T-helper 1 cell (primary cell): ENCODE results near the gene SULT1C4.

Experiments
- DNase-seq, 5 donors: peaks; one replicate each; pipeline ENCODE4 v3.0.0-alpha.2; 2012 to 2020

Gene SULT1C4

DNA sequence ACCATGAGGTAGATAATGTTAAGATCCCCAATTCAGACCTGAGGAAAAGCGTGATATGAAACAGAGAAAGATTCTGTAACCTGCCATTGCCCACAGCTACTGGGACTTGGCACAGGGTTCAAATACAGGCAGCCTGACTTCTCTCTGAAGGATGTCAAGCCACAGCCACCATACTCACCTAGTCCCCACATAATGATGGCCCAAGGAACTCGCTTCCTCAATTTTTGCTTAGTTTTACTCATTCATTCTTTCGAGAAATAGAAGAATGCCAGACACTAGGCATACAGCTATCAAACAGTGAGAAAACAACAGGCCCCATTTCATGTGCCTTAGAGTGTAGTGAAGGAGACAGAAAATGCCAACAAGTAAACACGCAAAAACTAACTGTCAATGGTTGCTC lies 980 bp upstream of the SULT1C4 start:
- DNase-seq, result no peak

DNA sequence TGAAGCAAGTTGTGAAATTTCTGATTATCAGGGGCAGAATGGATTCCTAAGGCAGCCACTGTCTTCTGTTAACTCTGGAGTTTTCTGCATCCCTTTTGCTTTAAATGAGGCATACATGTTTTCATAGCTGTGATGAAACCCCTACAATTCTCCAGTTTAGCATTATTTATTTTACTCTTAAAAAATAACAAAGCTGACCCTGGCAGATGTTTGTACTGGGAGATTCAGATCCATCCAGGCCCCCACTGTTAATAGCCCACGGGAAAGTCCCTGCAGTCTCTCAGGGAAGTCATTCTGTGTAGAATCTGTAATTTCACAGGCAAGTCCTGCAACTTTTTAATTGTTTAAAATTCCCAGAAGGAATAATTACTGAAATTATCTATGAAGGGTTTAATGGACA lies 353 bp upstream of the SULT1C4 start:
- no peak for DNase-seq

DNA sequence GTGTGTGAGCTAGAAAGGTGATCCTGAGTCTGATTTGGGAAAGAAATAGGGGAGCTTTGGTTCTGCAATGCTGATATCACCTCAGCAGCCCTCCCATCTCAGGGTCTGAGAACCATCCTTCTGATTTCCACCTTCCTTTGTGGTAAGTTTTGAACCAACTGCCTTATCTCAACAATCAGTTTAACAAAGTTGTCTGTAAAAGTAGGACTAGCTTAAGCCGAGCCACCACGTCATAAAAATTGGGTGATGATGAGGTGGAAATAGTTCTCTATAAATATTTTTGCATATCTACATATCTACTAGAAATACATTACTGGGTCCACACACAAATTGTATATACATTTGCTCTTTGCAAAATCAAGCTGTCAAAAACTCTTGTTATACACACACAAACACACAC lies 1.1 kb downstream of the SULT1C4 start:
- DNase-seq, result no peak

DNA sequence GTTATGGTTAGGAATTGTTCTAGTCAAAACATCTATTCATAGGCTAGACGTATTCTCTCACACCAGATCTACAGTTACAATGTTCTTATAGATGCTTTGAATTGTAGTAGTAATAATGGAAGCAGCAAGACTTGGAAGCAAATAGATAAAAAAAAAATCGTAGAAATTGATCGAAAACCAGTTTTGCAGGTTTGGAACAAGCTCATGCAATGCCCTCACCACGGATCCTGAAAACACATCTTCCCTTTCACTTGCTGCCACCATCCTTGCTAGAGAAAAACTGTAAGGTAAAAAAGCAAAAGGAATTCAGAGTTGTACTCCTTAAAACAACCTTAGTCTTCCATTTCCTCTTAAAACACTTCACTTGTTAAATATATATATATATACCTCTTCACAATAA lies 4.4 kb downstream of the SULT1C4 start:
- DNase-seq, result no peak

DNA sequence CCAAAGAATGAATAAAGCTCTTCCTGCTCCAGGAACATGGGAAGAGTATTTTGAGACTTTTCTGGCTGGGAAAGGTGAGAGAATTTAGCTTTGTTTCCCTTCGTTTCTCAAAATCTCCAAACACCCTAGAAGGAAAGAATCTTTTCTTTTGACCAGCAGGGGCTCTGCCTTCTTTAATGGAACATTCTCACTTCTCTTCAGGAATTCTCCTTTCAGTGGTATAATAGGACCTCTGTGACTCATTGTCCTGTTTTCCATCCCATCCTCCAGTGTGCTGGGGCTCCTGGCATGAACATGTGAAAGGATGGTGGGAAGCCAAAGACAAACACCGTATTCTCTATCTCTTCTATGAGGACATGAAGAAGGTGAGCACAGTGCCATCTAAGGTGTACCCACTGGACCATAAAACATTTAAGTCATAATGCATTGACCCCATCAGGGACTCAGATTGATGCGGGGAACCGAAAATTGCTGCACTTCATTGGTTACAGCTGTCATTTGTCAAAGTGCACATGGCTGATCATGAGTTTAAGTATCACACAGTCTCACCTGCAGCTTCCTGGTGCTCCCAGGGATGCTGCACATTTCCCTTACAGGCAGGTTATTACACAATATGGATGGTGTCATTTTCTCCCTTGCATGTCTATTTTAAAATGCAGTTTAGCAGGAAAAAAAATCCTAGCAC lies 5.5 kb downstream of the SULT1C4 start:
- no peak for DNase-seq

DNA sequence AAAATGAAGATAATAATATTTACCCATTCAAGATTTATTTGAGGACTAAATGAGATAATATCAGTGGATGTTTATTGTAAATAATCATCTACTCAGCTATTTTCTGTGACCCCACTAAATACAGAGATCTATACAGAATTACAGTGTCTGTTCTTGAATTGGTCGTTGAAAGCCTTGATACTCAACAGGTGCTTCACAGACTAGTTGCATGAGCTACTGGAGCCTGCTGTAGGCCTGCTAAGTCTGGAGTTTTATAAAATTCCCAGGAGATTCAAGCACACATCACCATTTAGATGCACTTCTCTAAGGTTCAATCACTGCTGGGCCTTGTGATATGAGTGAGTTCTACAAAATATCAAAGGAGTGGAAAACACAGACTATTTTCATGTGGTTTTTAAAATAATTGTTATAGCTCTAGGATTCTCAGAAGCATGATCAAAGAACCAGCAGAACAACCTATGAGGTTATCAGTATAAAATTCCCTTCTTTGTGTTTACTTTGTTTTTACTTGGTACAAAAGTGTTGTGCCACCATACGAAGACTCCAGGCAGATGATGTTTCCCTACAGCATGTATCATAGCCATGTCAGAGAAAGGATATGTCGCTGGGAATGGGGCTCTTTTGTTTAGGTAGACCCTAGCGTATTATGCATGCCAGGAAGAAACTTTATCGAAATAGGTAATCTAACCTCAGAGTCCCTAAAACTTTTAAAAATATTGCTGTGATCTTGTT lies 7.1 kb downstream of the SULT1C4 start:
- DNase-seq, result no peak

DNA sequence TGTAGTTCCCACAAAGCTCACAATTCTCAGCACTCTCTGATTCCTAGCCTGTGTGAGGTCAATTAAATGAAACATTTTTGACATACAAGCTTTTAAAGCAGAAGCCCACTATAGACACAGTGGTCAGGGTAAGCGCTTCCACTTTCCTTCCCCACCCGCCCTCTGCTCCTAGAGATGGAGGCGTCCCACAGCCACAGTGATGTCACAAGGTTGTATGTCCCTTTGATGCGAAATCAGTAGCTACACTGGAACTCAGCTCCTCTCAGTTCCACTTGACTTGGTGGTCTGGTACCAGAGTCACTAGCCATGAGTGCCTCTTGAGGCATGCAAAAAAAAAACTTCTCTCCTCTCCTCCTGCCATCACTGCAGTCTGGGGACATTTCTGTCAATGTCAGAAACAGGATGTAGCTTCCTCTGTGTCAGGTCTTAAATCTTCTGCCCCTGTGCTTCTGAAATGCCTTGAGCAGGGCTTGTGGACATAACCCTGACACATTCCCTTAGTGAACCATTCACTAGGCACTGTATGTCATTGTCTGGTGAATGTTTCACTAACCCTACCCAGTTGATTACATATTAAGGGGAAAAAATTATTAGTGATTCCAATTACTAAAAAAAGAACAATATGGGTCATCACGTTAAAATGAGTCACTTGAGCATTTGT lies 7.8 kb downstream of the SULT1C4 start:
- no peak for DNase-seq

DNA sequence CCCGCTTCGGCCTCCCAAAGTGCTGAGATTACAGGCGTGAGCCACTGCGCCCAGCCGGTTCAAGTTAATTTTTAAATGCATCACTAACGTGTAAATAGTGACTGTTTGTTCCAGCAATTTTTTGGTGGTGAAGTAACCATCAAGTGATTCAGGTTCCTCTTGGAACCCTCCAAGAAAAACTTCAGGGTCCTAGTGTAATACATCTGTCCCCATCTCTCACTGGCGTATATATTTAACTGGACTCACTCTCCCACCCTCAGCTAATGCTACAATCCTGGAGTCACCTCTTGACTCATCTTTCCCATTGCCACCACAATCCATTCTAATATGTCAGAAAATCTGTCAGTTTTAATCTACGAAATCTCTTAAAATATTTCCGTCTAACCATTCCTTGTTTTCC lies 10.3 kb downstream of the SULT1C4 start:
- no peak for DNase-seq

DNA sequence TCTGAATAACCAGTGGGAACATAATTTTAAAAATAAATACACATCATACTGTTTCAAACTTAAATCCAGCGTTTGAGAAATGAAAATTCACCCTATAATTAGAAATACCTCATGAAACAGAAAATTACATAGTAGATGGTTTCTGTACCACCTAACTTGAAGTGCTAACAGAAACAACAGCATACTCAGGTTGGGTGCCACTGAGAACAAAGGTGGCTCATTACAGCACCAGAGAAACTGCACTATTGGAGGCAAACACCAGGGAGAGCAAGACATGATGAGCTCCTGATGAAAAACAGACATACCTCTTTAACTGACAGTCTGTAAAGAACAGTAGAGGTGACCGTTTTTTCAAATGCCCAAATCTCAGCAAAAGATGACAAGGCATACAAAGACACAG lies 12.6 kb downstream of the SULT1C4 start:
- no peak for DNase-seq

DNA sequence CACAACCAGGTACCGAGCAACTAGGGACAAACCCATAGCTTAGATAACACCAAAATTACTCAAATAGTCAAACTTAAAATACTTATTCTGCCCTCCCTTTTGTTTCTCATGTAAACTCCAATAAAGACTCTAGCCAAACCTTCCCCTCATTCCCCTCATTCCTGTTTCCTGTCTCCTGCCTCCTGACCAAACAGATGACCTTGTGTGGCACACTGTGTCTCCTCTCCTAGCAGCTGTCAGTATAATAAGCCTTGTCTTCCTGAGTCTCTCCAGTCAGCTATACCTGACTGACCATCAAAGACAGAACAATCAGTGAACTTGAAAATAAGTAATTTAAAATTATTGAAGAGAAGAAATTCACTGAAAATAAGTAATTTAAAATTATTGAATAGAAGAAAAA lies 14.3 kb downstream of the SULT1C4 start:
- no peak for DNase-seq

DNA sequence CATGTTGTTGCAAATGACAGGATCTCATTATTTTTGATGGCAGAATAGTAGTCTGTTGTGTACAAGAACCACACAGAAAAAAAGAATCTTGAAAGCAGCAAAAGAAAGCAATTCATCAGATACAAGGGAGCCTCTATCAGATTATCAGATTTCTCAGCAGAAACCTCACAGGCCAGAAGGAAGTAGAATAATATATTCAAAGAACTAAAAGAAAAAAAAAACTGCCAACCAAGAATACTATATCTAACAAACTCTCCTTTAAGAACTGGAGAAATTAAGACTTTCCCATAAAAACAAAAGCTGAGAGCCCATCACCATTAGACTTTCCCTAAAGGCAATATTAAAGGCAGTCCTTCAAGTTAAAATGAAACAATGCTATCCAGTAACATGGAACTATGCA lies 15.4 kb downstream of the SULT1C4 start:
- no peak for DNase-seq

DNA sequence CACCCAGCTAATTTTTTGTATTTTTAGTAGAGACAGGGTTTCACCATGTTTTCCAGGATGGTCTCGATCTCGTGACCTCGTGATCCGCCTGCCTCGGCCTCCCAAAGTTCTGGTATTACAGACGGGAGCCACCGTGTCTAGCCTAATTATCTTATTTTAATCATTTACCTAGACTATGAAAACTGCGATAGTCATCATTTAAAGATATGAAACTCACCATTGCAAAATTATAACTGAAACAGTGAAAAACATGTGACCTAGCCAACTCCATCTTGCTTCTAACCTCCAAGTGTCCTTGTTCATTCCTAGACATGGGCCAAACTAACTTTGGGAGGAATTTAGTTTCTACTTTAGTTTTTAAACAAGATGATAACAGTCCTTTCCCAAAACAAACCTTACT lies 17.4 kb downstream of the SULT1C4 start:
- no peak for DNase-seq

DNA sequence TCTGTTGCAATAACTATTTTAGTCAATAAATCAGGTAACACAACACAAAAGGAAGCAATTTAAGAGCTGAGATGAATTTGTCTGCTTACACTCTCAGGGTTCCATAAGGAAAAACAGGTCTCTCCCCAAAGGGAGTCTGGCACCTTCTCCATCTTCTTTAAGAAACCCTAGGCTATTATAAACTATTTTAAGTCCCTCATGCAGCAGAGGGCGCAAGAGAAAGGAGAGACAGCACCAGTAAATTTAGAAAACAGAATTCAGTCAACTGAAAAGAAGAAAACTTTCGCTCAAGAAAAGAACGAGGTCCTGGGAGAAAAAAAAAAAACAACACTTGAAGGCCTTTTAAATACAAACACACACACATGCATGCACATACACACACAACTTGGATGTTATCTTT lies 19.1 kb downstream of the SULT1C4 start:
- DNase-seq, result no peak

DNA sequence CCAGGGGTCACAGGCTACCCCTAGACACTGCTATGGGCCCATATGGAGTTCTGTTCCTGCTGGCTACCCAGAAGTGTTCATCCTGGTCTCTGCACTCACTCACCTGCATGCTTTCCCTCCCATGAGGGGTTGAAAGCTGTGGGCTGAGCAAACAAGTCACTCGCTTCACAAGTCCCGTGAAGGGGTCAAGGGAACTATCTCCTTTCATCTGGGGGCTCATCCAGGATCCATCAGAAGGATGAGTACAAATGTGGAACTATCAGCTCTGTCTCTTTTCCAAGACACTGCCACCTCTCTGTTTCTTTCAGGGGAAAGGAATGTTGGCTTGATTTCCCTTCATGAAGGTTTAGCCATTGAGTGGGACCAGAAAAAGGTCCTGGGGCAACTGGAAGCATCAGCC lies 21.7 kb downstream of the SULT1C4 start:
- no peak for DNase-seq

DNA sequence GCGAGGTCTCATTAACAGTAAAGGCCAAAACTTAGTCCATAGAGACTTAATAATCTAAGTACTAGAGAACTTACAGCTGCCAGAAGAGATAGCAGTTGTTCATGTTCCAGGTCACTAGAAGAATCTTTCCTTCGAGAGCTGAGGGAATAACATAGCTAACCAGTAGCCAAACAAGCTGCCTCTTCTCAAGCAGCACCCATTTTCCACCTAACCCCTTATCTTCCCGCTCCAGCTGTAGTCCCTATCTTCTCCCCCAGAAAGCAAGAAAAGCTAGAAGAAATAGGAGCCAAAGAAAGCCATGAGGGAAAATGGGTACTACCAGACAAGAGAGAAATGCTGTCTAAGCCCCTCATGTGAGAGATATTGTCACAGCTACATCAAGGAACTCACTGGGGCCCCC lies 24.0 kb downstream of the SULT1C4 start:
- DNase-seq, result no peak

DNA sequence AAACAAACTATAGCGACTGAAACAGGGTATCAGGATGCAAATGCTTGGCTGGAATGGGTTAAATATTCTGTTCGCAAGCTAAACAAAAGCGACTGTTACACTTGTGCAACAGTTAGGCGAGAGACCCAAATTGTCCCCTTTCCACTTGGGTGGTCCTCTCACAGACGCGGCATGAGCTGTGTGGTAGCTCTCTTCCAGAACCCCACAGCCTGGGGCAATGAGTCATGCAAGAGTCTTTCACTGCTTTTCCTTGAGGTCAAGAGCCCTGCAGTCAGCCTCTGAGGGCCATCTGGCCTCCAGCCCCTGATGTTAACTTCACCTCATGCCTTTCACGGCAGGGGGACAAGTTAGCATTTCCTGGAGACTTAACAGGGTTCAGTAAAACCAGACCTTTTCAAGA lies 25.7 kb downstream of the SULT1C4 start:
- DNase-seq, result no peak

DNA sequence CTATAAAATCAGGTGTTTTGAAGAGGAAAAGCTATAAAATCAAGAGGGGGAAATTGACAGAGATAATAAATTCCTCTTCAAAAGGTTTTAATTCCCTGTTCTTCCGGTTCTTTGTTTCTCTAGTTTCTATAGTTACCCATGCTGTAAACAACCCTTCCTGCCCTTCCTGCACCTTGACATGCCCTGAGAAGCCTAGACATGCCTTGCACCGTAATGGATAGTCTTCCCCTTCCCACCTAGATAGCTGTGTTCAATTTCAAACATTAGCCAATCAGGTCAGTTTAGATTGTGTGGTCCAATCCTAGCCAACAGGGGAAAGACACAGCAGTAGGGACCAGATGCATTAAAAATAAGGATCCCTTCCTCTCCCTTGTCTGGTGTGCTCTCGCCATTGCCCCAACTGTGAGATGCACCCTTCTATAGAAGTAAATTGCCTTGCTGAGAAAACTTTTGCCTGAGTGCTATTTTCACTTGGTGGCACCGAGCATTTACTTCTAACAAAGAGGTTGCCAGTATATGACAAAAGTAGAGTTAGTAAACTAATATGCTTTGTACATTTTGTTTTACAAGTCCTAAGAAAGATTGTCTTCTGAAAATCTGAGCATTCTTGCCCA lies 27.1 kb downstream of the SULT1C4 start:
- no peak for DNase-seq

DNA sequence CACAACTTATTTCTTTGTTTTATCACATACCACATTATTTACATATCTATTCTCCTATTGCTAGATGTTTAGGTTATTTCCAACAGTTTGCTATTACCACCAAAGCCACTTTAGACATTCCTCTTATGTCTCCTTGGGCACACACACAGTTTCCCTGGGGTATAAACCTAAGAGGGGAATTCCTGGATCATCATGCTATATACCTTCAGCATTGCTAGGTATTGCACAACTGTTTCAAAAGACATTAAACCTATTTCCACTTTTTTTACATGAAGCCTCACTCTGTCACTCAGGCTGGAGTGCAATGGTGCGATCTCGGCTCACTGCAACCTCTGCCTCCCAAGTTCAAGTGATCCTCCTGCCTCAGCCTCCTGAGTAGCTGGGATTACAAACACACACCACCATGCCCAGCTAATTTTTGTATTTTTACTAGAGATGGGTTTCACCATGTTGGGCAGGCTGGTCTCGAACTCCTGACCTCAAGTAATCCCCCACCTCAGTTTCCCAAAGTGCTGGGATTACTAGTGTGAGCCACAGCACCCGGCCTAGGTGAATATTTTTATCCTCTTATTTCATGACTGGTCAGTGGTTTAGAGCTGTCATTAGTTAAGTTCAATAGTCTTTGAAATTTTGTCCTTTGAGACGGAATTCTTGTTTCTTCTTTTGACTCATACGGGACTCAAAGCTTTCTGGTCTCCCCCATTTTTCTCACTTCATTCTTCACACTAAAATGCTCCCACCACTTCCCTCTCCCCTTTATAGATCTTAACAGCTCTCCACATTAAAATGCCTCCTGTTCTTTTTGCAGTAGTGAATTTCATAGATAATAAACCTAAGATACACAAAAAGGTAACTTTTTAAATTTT lies 30.3 kb downstream of the SULT1C4 start:
- no peak for DNase-seq

DNA sequence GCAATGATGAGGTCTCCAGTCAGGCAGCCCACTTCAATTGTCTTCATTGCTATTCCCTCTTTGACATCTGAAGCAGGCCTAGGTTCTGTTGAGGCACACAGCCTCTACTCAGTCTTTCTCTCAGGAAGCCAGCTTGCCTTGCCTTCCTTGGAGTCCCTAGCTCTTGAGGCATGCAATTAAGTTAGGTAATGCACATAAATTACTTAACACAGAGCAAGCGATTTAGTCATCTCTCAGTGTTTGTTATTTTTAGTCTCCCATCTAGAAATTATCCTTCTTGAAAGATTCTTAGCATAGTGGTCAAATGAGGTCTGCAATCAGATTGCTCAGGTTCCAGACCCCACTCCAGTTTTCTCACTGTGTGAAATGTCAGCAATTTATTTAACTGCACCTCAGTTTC lies 32.0 kb downstream of the SULT1C4 start:
- no peak for DNase-seq

DNA sequence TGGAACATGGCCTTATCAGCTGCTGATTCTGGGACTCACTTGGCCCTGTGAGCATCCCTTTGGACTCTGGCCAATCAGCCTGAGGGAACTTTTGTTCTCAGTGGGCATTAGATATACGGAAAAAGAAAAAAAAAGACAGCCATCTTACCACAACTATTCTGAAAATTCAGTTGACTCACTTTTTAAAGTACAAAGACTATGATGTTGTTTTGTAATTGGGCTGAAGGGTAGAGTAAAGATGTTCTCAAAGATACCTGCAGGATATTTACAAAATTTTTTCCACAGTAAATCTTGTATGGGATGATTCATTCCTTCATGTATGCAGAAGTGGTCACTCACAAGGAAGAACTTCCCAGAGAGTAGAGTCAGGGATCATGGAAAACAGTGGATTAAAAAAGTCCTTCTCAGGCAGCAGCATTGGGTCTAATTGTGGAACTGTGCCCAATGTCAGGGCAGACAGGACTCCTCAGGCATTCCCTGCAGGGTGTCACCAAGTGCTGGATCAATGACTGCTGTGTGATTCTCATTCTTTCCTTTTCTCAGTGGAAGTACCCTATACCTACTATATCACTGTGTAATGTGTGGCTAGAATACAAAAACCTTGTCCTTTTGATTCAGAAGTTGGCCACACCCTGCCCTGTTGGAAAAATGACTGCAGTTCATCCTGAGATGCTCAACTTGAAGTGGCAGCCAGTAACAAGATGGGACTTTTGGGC lies 35.4 kb downstream of the SULT1C4 start:
- DNase-seq, result no peak

DNA sequence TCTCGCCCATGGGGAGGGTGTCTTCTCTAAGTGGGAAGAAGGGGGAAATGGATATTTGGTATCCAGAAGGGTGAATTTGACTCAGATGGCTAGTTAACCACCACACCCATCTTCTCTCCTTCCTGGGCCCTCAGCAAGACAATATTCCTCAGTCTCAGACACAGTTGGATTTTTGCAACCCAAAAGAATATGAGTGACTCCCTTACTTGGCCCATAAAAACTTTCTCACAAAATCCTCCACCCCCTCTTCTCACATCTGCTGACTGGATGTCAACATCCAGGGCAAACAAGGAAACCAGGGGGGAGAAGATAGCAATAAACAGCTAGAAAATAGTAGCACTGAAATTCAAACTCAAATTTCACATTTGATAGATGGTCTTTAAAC lies 35.9 kb downstream of the SULT1C4 start:
- no peak for DNase-seq

DNA sequence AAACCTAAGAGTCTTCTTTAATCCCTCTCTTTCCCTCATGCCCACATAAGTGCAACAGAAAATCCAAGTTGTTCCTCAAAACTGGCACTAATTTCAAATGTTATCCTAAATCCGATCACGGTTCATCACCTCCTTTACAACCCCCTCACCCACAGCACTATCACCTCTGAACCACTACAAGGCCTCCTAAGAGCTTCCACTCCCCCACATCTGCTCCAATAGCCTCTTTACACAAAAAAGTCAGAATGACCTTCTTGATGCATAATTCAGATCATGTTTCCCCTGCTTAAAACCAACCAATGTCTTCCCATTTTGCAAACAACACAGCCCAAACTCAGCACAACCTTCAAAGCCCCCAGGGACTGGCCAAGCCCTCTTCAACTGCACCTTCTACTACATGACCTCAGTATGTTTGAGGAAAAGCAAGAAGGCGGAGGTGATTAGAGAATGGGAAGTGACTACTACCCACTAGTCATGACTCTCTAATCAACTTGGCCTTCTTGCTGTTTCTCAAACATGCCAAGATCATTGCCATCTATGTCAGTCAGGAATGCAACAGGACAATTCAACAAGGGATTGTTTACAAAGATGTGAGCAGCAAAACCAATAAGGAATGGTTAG lies 36.6 kb downstream of the SULT1C4 start:
- no peak for DNase-seq
